Kidney (tissue), 14 donors: ENCODE data around the gene SLC7A6. TPM values are rescaled to one million over a fixed set of nuclear protein-coding genes. Genes with fewer than 3 reads are reported as not detected.

Experiments used
- DNase-seq, 5 donors: peaks; one replicate each; pipeline ENCODE4 v3.0.0-alpha.2; 2013 to 2020
- FAIRE-seq: peaks from 2 replicates; lab custom pipeline; 2012; peaks lifted over from hg19 to GRCh38; lab: Jason Lieb, UNC
- H3K27ac ChIP-seq, 2 donors: one replicate each; pipeline ENCODE4 v1.7.0; 2013; ENCODE audit warnings: low read depth in 2 of 2, low read length in 2 of 2, inconsistent platforms in 1 of 2
- H3K27me3 ChIP-seq: one replicate; pipeline ENCODE4 v1.7.1; 2013; ENCODE audit warnings: low read length, inconsistent platforms; ENCODE audit not compliant: control insufficient read depth, insufficient read depth
- H3K36me3 ChIP-seq, 3 donors: one replicate each; pipeline versions ENCODE4 v1.7.0 to v1.7.1; 2013; ENCODE audit warnings: low read length in 3 of 3, control low read depth in 1 of 3, inconsistent platforms in 1 of 3; ENCODE audit not compliant: insufficient read depth in 3 of 3, control insufficient read depth in 2 of 3
- H3K4me1 ChIP-seq, 3 donors: one replicate each; pipeline versions ENCODE4 v1.7.0 to v1.7.1; 2013; ENCODE audit warnings: low read length in 3 of 3, inconsistent platforms in 1 of 3, low read depth in 1 of 3; ENCODE audit not compliant: control insufficient read depth in 2 of 3, insufficient read depth in 2 of 3
- H3K4me3 ChIP-seq, 3 donors: one replicate each; pipeline versions ENCODE4 v1.7.0 to v1.8.1; 2013; ENCODE audit warnings: low read length in 3 of 3, control low read depth in 1 of 3, inconsistent platforms in 1 of 3
- H3K9ac ChIP-seq, 3 donors: one replicate each; pipeline versions ENCODE4 v1.7.0 to v1.7.1; 2013; ENCODE audit warnings: low read length in 3 of 3, control low read depth in 1 of 3, inconsistent platforms in 1 of 3
- H3K9me3 ChIP-seq, 3 donors: one replicate each; pipeline versions ENCODE4 v1.7.0 to v1.7.1; 2013; ENCODE audit warnings: low read length in 3 of 3, control low read depth in 1 of 3, inconsistent platforms in 1 of 3; ENCODE audit not compliant: control insufficient read depth in 2 of 3, insufficient read depth in 1 of 3
- CTCF ChIP-seq: IDR thresholded peaks from 3 replicates; pipeline ENCODE4 v1.5.1; 2012; ENCODE audit warnings: mild to moderate bottlenecking, moderate library complexity, borderline replicate concordance; ENCODE audit not compliant: insufficient read depth; ENCODE audit errors: extremely low read depth
- intact Hi-C: fragments of 100-400 bp; cut with DNase I; formaldehyde crosslinking; loops from one replicate; pipeline ENCODE4 v1.11.1; 2022
- polyA plus RNA-seq: library from polyadenylated mRNA; stranded (reverse); fragments of 350-450 nt; fragmentation: Illumina TruSeq; extraction: RNeasy Lipid Tissue Mini Kit (QIAGEN cat#74804); gene quantifications from one replicate; pipeline ENCODE4 v1.2.3, GENCODE V29; 2014; ENCODE audit warnings: low read depth, low replicate concordance; ENCODE audit not compliant: insufficient read depth
- total RNA-seq: library from RNA; stranded (reverse); fragmentation: NEBNext Ultra II Directional; extraction: Animal tissue kit (Norgen Biotek cat#: 25700); gene quantifications from one replicate; pipeline ENCODE4 v1.2.1, GENCODE V29; 2021
- donor health status: control.
- donor health status: control.
- donor health status: control.
- donor health status: control.
- donor health status: control.
- donor health status: DM: yes; HTN: yes; CAD: no.
- donor health status: Normal renal cell carcinoma (clear cell type).

The SLC7A6 gene
- total and polyA plus RNA-seq, 2 donors from 2014 or later = 5.0 to 24.0 TPM

- no peak overlapping the region for H3K9ac ChIP-seq
- DNase-seq (peak in 1 of 5 donors; percentile 72), FAIRE-seq (no peak)
- no peaks in the 10 kb centered on the region for H3K9me3 ChIP-seq
- no peak overlapping the region for H3K4me3 ChIP-seq
- no peak overlapping the region for H3K27ac ChIP-seq
- peaks cover 3% of the 10 kb centered on the region for H3K27me3 ChIP-seq
- no peak for TF ChIP-seq CTCF
- peaks cover 6 to 25% (median 23%) of the 10 kb centered on the region in 3 donors for H3K4me1 ChIP-seq
- H3K36me3 ChIP-seq = peaks cover 0 to 31% (median 18%) of the 10 kb centered on the region in 3 donors
- intact Hi-C loops = no loop called here
Observed at GRCh38 chr16:68232335-68232734, 32.0 kb upstream of the SLC7A6 start.

DNA sequence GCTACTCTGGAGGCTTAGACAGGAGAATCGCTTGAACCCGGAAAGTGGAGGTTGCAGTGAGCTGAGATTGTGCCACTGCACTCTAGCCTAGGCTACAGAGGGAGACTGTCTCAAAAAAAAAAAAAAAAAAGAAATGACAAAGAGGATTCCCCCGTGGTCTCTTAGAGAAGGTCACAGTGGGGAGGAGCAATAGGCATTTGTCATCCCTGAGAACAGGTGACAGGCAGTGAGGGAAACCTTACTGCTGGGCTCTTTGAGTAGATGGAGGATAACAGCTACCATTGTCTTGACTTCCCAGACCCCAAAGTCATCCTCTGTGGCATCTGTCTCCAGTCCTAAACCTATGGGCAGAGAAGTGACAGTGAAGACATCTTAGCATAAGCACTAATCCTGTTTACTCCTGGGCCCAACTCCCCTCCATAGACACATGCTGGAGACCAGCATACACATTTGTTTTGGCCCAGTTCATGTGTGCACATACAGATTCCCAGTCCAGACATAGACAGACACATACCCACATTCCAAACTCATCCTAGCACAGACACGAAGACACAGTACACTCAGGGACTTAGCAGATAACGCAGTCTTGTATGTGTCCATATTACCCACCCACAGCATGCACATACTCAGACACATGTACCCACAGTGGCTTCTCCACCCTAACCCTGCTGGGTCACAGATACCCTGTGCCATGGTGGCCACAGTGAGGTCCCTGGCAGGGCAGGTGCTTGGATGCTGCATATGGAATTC, 31.1 kb upstream of the SLC7A6 start:
- no peak for TF ChIP-seq CTCF
- Histone ChIP-seq H3K4me1 (peaks cover 6 to 23% (median 21%) of the 10 kb centered on the region in 3 donors), H3K4me3 (no peak overlapping the region), H3K27me3 (peaks cover 3% of the 10 kb centered on the region), H3K27ac (peak overlapping the region in 1 of 2 donors; percentile 70), H3K9ac (peak overlapping the region in 1 of 3 donors; percentile 15), H3K9me3 (no peaks in the 10 kb centered on the region), H3K36me3 (peaks cover 0 to 31% (median 18%) of the 10 kb centered on the region in 3 donors)
- DNase-seq = no peak
- intact Hi-C loops = no loop called here
- no peak for FAIRE-seq

- no peak for TF ChIP-seq CTCF
- DNase-seq (no peak), FAIRE-seq (no peak)
- Histone ChIP-seq H3K4me3 (peak overlapping the region in 2 of 3 donors; percentile 40 to 81), H3K36me3 (peaks cover 0 to 31% (median 18%) of the 10 kb centered on the region in 3 donors), H3K9ac (peak overlapping the region in 1 of 3 donors; percentile 15), H3K9me3 (no peaks in the 10 kb centered on the region), H3K27ac (peak overlapping the region; percentile 70 to 94), H3K27me3 (peaks cover 3% of the 10 kb centered on the region), H3K4me1 (peaks cover 6 to 23% (median 21%) of the 10 kb centered on the region in 3 donors)
- intact Hi-C loops = no loop called here
Observed at GRCh38 chr16:68233835-68234187, 30.5 kb upstream of the SLC7A6 start.
